Lung (tissue), 12 donors: ENCODE data around the gene SAP30. TPM values are rescaled to one million over a fixed set of nuclear protein-coding genes. Genes with fewer than 3 reads are reported as not detected.

Experiments used
- ATAC-seq: fragments of 200-7000 bp; cut with Tn5 transposase; one replicate; pipeline ENCODE4 v1.9.1; 2020; ENCODE audit warnings: moderate number of reproducible peaks; ENCODE audit not compliant: insufficient read depth, low FRiP score
- DNase-seq, 3 donors: peaks; one replicate each; pipeline ENCODE4 v3.0.0-alpha.2; 2013 to 2017
- H3K27ac ChIP-seq, 2 donors: one replicate each; pipeline ENCODE4 v1.5.1; 2013; ENCODE audit warnings: mild to moderate bottlenecking in 2 of 2, moderate library complexity in 2 of 2, control low read depth in 1 of 2, inconsistent platforms in 1 of 2, low read depth in 1 of 2, low read length in 1 of 2
- H3K27me3 ChIP-seq, 3 donors: one replicate each; pipeline ENCODE4 v1.5.1; 2013; ENCODE audit warnings: low read length in 2 of 3; ENCODE audit not compliant: control insufficient read depth in 3 of 3, insufficient read depth in 3 of 3
- H3K36me3 ChIP-seq, 4 donors: one replicate each; pipeline ENCODE4 v1.5.1; 2013; ENCODE audit warnings: low read length in 4 of 4, mild to moderate bottlenecking in 1 of 4, moderate library complexity in 1 of 4; ENCODE audit not compliant: control insufficient read depth in 4 of 4, insufficient read depth in 4 of 4
- H3K4me1 ChIP-seq, 5 donors: one replicate each; pipeline ENCODE4 v1.5.1; 2013; ENCODE audit warnings: low read length in 5 of 5, mild to moderate bottlenecking in 2 of 5, moderate library complexity in 1 of 5; ENCODE audit not compliant: control insufficient read depth in 5 of 5, insufficient read depth in 5 of 5
- H3K4me3 ChIP-seq: one replicate; pipeline ENCODE4 v1.5.1; 2013; ENCODE audit warnings: mild to moderate bottlenecking, control low read depth, moderate library complexity
- H3K9ac ChIP-seq, 2 donors: one replicate each; pipeline ENCODE4 v1.5.1; 2013; ENCODE audit warnings: low read length in 2 of 2, control low read depth in 1 of 2; ENCODE audit not compliant: insufficient read depth in 1 of 2
- H3K9me3 ChIP-seq, 4 donors: one replicate each; pipeline ENCODE4 v1.5.1; 2013; ENCODE audit warnings: low read length in 3 of 4, mild to moderate bottlenecking in 1 of 4, moderate library complexity in 1 of 4; ENCODE audit not compliant: control insufficient read depth in 4 of 4, insufficient read depth in 3 of 4
- WGBS, 2 donors: extraction: QIAGEN DNeasy Blood & Tissue Kit; methylation state at CpG; one replicate each; pipeline ENCODE4 v1.1.7; 2013; 5-methylcytosine and 5-hydroxymethylcytosine counted together
- polyA plus RNA-seq, 2 donors: library from polyadenylated mRNA; stranded (reverse); fragments of 200-250 nt; gene quantifications; one replicate each; pipeline ENCODE4 v1.2.1, GENCODE V29; 2013
- total RNA-seq, 2 donors: library from RNA; depleted of rRNA in 1 of 2; stranded (reverse); fragments of >200 nt in 1 of 2; gene quantifications; one replicate each; pipeline ENCODE4 v1.2.1, GENCODE V29; 2014 to 2021
- TF ChIP-seq, protein P1 (sequence below): IDR thresholded peaks from 2 replicates; pipeline ENCODE4 v1.5.1; 2012; ENCODE audit warnings: mild to moderate bottlenecking; ENCODE audit errors: control extremely low read depth, extremely low read depth
- donor health status: control.
- donor health status: control.
- donor health status: Bipolar disorder and iron deficiency.
- donor health status: healthy.
- donor health status: DM: yes; HTN: yes; CAD: no.

Gene SAP30
- total and polyA plus RNA-seq, 4 donors, result 5.1 to 25.2 (median 12.6) TPM

GRCh38 chr4:173380987-173381386 lies 10.2 kb downstream of the SAP30 start:
- Histone ChIP-seq H3K4me1 (no peaks in the 10 kb centered on the region), H3K27me3 (no peaks in the 10 kb centered on the region), H3K9ac (no peak overlapping the region), H3K4me3 (no peak overlapping the region), H3K36me3 (no peaks in the 10 kb centered on the region), H3K9me3 (no peaks in the 10 kb centered on the region), H3K27ac (no peak overlapping the region)
- TF ChIP-seq, protein P1, sequence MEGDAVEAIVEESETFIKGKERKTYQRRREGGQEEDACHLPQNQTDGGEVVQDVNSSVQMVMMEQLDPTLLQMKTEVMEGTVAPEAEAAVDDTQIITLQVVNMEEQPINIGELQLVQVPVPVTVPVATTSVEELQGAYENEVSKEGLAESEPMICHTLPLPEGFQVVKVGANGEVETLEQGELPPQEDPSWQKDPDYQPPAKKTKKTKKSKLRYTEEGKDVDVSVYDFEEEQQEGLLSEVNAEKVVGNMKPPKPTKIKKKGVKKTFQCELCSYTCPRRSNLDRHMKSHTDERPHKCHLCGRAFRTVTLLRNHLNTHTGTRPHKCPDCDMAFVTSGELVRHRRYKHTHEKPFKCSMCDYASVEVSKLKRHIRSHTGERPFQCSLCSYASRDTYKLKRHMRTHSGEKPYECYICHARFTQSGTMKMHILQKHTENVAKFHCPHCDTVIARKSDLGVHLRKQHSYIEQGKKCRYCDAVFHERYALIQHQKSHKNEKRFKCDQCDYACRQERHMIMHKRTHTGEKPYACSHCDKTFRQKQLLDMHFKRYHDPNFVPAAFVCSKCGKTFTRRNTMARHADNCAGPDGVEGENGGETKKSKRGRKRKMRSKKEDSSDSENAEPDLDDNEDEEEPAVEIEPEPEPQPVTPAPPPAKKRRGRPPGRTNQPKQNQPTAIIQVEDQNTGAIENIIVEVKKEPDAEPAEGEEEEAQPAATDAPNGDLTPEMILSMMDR, result no peak
- ATAC-seq (no peak), DNase-seq (no peak)

GRCh38 chr4:173381610-173382009 lies 10.9 kb downstream of the SAP30 start:
- no peaks in the 10 kb centered on the region for H3K36me3 ChIP-seq
- ATAC-seq, result no peak
- WGBS, 2 donors, result 45 to 72% methylated on average over 1 of the region's 1 CpG

GRCh38 chr4:173382349-173382748 lies 11.6 kb downstream of the SAP30 start:
- Histone ChIP-seq H3K4me1 (no peaks in the 10 kb centered on the region), H3K36me3 (no peaks in the 10 kb centered on the region), H3K27ac (no peak overlapping the region), H3K9me3 (no peaks in the 10 kb centered on the region), H3K4me3 (no peak overlapping the region), H3K27me3 (no peaks in the 10 kb centered on the region), H3K9ac (no peak overlapping the region)
- no peak for DNase-seq
- ATAC-seq, result no peak
- TF ChIP-seq, protein P1, result no peak
- 98% methylated on average over 4 of the region's 4 CpGs for WGBS, 2 donors

More at GRCh38 chr4:173381610-173382009, 10.9 kb downstream of the SAP30 start:
- H3K27me3 ChIP-seq, result no peaks in the 10 kb centered on the region
- TF ChIP-seq, protein P1, result no peak
- H3K4me3 ChIP-seq, result no peak overlapping the region
- DNase-seq, result no peak
- H3K9me3 ChIP-seq, result no peaks in the 10 kb centered on the region
- no peaks in the 10 kb centered on the region for H3K4me1 ChIP-seq
- H3K9ac ChIP-seq, result no peak overlapping the region
- no peak overlapping the region for H3K27ac ChIP-seq

DNA sequence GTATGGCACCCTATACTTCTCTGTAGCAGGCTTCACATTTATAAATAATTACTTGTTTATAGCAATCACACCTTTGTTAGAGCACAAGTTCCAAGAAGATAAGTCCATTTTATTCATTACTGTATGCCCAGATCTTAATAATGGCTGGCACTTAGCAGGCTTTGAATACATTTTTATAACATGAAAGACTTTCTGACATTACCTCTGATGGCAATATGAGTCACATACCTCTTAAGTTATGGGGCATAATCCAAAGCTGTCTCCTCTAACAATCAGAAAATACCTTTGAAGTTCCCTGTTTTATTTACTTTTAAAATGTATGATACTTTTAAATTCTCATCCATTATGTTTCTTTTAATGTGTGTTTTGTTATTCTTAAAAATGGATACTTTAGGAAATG lies 16.0 kb downstream of the SAP30 start:
- Histone ChIP-seq H3K27me3 (no peaks in the 10 kb centered on the region), H3K4me1 (no peaks in the 10 kb centered on the region), H3K9ac (no peak overlapping the region), H3K36me3 (peaks cover 0 to 1% (median 0%) of the 10 kb centered on the region in 4 donors), H3K9me3 (no peaks in the 10 kb centered on the region), H3K27ac (no peak overlapping the region), H3K4me3 (no peak overlapping the region)
- TF ChIP-seq, protein P1, result no peak
- DNase-seq (no peak), ATAC-seq (no peak)
